Neural cell (in vitro differentiated cells): Measurements from ENCODE around the gene MRPL36. TPM values are rescaled to one million over a fixed set of nuclear protein-coding genes. Genes with fewer than 3 reads are reported as not detected.
"Not testable (repeated sequence)": the region's sequence is repeated elsewhere in the genome, so short reads cannot be mapped to it uniquely, and the experiment has no call there.

Source experiments
- H2AFZ ChIP-seq: fragments of 200-600, 300-800 bp; sonication (generic), shearing (Covaris generic); 2 replicates; pipeline ENCODE4 v1.6.0; 2014; ENCODE audit warnings: low read depth, mild to moderate bottlenecking, antibody characterized with exemption, low read length, moderate library complexity
- H3F3A ChIP-seq: fragments of 200-600 bp; shearing (Covaris generic); 2 replicates; pipeline ENCODE4 v1.6.1; 2016; ENCODE audit warnings: mild to moderate bottlenecking, moderate library complexity, mixed read lengths, antibody characterized with exemption, low read length; ENCODE audit not compliant: insufficient read depth, poor library complexity, severe bottlenecking
- H3K27ac ChIP-seq: fragments of 200-600, 300-800 bp; sonication (generic), shearing (Covaris generic); 2 replicates; pipeline ENCODE4 v1.5.1; 2014; ENCODE audit warnings: mild to moderate bottlenecking, low read length, moderate library complexity
- H3K27me3 ChIP-seq: fragments of 300-800, 200-600 bp; sonication (generic), shearing (Covaris generic); 2 replicates; pipeline ENCODE4 v1.6.0; 2014; ENCODE audit warnings: mild to moderate bottlenecking, low read depth, low read length, moderate library complexity; ENCODE audit not compliant: insufficient read depth
- H3K36me3 ChIP-seq: fragments of 300-800, 200-600 bp; sonication (generic), shearing (Covaris generic); 2 replicates; pipeline ENCODE4 v1.5.1; 2014; ENCODE audit warnings: mild to moderate bottlenecking, antibody characterized with exemption, low read length, moderate library complexity; ENCODE audit not compliant: insufficient read depth
- H3K4me2 ChIP-seq: fragments of 300-800, 200-600 bp; sonication (generic), shearing (Covaris generic); 2 replicates; pipeline ENCODE4 v1.6.0; 2014; ENCODE audit warnings: mild to moderate bottlenecking, low read length
- H3K4me3 ChIP-seq: fragments of 300-800, 200-600 bp; sonication (generic), shearing (Covaris generic); 2 replicates; pipeline ENCODE4 v1.5.1; 2014; ENCODE audit warnings: mild to moderate bottlenecking, low read length, moderate library complexity
- H3K79me2 ChIP-seq: fragments of 200-600 bp; shearing (Covaris generic); replicated peaks from 2 replicates; pipeline ENCODE4 v1.6.0; 2014; ENCODE audit warnings: mild to moderate bottlenecking, low read length, moderate library complexity; ENCODE audit not compliant: insufficient read depth
- H3K9ac ChIP-seq: fragments of 300-800, 200-600 bp; sonication (generic), shearing (Covaris generic); 2 replicates; pipeline ENCODE4 v1.6.1; 2016; ENCODE audit warnings: mild to moderate bottlenecking, low read length, mixed read lengths
- H3K9me2 ChIP-seq: fragments of 200-600 bp; shearing (Covaris generic); 2 replicates; pipeline ENCODE4 v1.6.1; 2016; ENCODE audit warnings: mild to moderate bottlenecking, low read length, mixed read lengths; ENCODE audit not compliant: insufficient read depth
- H3K9me3 ChIP-seq: fragments of 200-600, 300-800 bp; sonication (generic), shearing (Covaris generic); 2 replicates; pipeline ENCODE4 v1.6.1; 2016; ENCODE audit warnings: mild to moderate bottlenecking, mixed run types, low read length, moderate library complexity, mixed read lengths
- H4K20me1 ChIP-seq: fragments of 200-600 bp; shearing (Covaris generic); 2 replicates; pipeline ENCODE4 v1.6.1; 2016; ENCODE audit warnings: mild to moderate bottlenecking, mixed run types; ENCODE audit not compliant: insufficient read depth
- EP300 ChIP-seq: fragments of 450-650 bp; conservative IDR thresholded peaks from 2 replicates; pipeline ENCODE4 v1.6.1; 2014; ENCODE audit warnings: antibody characterized with exemption, mild to moderate bottlenecking, moderate library complexity; ENCODE audit not compliant: poor library complexity, severe bottlenecking
- EZH2 ChIP-seq: fragments of 200-600, 300-800 bp; shearing (Covaris generic), sonication (generic); IDR thresholded peaks from 2 replicates; pipeline ENCODE4 v1.6.1; 2014; ENCODE audit warnings: antibody characterized with exemption, low read length, borderline replicate concordance, mild to moderate bottlenecking; ENCODE audit not compliant: insufficient read depth, poor library complexity, severe bottlenecking
- MXI1 ChIP-seq: fragments of 450-650 bp; conservative IDR thresholded peaks from 2 replicates; pipeline ENCODE4 v1.6.1; 2014; ENCODE audit warnings: antibody characterized with exemption, mild to moderate bottlenecking; ENCODE audit not compliant: poor library complexity, severe bottlenecking
- POLR2AphosphoS5 ChIP-seq: IDR thresholded peaks from 2 replicates; pipeline ENCODE4 v1.6.1; 2012
- RAD21 ChIP-seq: fragments of 450-650 bp; conservative IDR thresholded peaks from 2 replicates; pipeline ENCODE4 v1.6.1; 2014; ENCODE audit warnings: antibody characterized with exemption, mild to moderate bottlenecking, moderate library complexity
- SMC3 ChIP-seq: fragments of 450-650 bp; conservative IDR thresholded peaks from 2 replicates; pipeline ENCODE4 v1.6.1; 2014; ENCODE audit warnings: antibody characterized with exemption, mild to moderate bottlenecking, moderate library complexity; ENCODE audit not compliant: poor library complexity
- TAF1 ChIP-seq: IDR thresholded peaks from 2 replicates; pipeline ENCODE4 v1.6.1; 2012; ENCODE audit warnings: low read depth
- polyA plus RNA-seq: library from polyadenylated mRNA; depleted of rRNA; stranded (reverse); fragments of >200 nt; gene quantifications from 2 replicates; pipeline ENCODE4 v1.2.3, GENCODE V29; 2014
- TF ChIP-seq, protein P1 (sequence below): IDR thresholded peaks from 2 replicates; pipeline ENCODE4 v1.6.1; 2012; ENCODE audit warnings: borderline replicate concordance
- TF ChIP-seq, protein P2 (sequence below): fragments of 450-650 bp; IDR thresholded peaks from 2 replicates; pipeline ENCODE4 v1.5.1; 2014; ENCODE audit warnings: antibody characterized with exemption, mild to moderate bottlenecking, moderate library complexity; ENCODE audit not compliant: poor library complexity, severe bottlenecking

Gene MRPL36
- polyA plus RNA-seq, 1 donor from 2014 or later = 51.9 TPM

DNA sequence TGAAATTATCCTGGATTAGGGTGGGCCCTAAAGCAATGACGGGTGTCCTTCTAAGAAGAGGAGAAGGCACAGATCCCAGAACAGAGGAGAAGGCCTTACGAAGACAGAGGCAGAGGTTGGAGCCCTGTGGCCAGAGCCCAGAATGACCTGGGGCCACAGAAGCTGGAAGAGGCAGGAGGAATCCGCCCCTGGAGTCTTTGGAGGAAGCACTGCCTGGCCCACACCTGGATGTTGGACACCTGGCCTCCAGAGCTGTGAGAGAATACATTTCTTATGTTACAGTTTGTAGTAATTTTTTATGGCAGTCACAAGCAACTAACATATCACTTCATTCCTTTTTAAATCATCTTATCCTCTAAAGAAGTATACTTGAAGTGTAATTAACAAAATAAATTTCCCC is 8.5 kb downstream of the MRPL36 start:
- TF ChIP-seq TAF1 = no peak
- no peak for TF ChIP-seq POLR2AphosphoS5
- no peak for TF ChIP-seq RAD21
- TF ChIP-seq, protein P1, sequence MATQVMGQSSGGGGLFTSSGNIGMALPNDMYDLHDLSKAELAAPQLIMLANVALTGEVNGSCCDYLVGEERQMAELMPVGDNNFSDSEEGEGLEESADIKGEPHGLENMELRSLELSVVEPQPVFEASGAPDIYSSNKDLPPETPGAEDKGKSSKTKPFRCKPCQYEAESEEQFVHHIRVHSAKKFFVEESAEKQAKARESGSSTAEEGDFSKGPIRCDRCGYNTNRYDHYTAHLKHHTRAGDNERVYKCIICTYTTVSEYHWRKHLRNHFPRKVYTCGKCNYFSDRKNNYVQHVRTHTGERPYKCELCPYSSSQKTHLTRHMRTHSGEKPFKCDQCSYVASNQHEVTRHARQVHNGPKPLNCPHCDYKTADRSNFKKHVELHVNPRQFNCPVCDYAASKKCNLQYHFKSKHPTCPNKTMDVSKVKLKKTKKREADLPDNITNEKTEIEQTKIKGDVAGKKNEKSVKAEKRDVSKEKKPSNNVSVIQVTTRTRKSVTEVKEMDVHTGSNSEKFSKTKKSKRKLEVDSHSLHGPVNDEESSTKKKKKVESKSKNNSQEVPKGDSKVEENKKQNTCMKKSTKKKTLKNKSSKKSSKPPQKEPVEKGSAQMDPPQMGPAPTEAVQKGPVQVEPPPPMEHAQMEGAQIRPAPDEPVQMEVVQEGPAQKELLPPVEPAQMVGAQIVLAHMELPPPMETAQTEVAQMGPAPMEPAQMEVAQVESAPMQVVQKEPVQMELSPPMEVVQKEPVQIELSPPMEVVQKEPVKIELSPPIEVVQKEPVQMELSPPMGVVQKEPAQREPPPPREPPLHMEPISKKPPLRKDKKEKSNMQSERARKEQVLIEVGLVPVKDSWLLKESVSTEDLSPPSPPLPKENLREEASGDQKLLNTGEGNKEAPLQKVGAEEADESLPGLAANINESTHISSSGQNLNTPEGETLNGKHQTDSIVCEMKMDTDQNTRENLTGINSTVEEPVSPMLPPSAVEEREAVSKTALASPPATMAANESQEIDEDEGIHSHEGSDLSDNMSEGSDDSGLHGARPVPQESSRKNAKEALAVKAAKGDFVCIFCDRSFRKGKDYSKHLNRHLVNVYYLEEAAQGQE = no peak
- no peak for TF ChIP-seq SMC3
- Histone ChIP-seq H3K9me2 (no peaks in the 10 kb centered on the region), H3K4me2 (no peak overlapping the region), H3K9ac (no peak overlapping the region), H3F3A (no peaks in the 10 kb centered on the region), H3K9me3 (no peaks in the 10 kb centered on the region), H3K27me3 (no peaks in the 10 kb centered on the region), H4K20me1 (no peaks in the 10 kb centered on the region), H3K79me2 (no peaks in the 10 kb centered on the region), H3K4me3 (no peak overlapping the region), H2AFZ (no peak overlapping the region), H3K27ac (no peak overlapping the region), H3K36me3 (no peaks in the 10 kb centered on the region)

DNA sequence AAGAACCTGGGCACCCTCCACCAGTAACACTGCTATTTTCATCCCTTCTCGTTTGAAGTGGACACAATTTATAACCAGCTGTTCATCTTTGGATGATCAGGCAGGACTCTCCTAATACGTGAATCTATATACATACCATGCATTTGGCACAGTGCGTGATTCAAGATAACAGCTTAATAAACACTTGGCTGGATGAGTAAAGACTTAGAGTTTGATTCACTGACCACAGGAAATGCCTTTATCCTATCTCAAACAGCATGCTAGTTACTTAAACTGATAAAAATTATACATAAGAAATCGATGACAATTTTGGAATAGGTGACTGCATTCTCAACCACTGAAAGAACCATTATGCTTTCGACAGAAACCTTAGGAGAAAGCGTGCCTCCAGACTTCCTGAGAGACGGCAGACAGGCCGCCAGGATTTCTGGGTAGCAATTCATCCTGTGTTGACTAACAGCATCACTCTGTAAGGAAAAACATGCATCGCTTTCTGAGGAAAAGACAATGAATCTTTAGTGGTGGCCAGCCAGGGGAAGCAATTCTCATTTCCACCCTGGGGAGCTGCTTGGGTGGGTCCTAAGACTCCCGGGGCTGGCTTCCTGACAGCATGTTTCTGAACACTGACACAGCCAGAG is 9.7 kb downstream of the MRPL36 start:
- no peaks in the 10 kb centered on the region for H3F3A ChIP-seq
- peak overlapping the region; percentile 37 for H2AFZ ChIP-seq
- H3K27ac ChIP-seq = peak overlapping the region; percentile 3
- H3K4me3 ChIP-seq = peak overlapping the region; percentile 8
- H3K9me3 ChIP-seq = no peaks in the 10 kb centered on the region
- no peaks in the 10 kb centered on the region for H3K79me2 ChIP-seq
- no peaks in the 10 kb centered on the region for H3K9me2 ChIP-seq
- no peaks in the 10 kb centered on the region for H3K36me3 ChIP-seq
- no peaks in the 10 kb centered on the region for H4K20me1 ChIP-seq
- no peaks in the 10 kb centered on the region for H3K27me3 ChIP-seq
- H3K4me2 ChIP-seq = no peak overlapping the region
- TF ChIP-seq, protein P2, sequence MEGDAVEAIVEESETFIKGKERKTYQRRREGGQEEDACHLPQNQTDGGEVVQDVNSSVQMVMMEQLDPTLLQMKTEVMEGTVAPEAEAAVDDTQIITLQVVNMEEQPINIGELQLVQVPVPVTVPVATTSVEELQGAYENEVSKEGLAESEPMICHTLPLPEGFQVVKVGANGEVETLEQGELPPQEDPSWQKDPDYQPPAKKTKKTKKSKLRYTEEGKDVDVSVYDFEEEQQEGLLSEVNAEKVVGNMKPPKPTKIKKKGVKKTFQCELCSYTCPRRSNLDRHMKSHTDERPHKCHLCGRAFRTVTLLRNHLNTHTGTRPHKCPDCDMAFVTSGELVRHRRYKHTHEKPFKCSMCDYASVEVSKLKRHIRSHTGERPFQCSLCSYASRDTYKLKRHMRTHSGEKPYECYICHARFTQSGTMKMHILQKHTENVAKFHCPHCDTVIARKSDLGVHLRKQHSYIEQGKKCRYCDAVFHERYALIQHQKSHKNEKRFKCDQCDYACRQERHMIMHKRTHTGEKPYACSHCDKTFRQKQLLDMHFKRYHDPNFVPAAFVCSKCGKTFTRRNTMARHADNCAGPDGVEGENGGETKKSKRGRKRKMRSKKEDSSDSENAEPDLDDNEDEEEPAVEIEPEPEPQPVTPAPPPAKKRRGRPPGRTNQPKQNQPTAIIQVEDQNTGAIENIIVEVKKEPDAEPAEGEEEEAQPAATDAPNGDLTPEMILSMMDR = no peak
- no peak for TF ChIP-seq EZH2
- no peak for TF ChIP-seq SMC3
- TF ChIP-seq RAD21 = no peak
- no peak for TF ChIP-seq MXI1
- TF ChIP-seq, protein P1 = no peak
- TF ChIP-seq POLR2AphosphoS5 = no peak
- TF ChIP-seq TAF1 = no peak
- no peak for TF ChIP-seq EP300
- peak overlapping the region; percentile 27 for H3K9ac ChIP-seq

DNA sequence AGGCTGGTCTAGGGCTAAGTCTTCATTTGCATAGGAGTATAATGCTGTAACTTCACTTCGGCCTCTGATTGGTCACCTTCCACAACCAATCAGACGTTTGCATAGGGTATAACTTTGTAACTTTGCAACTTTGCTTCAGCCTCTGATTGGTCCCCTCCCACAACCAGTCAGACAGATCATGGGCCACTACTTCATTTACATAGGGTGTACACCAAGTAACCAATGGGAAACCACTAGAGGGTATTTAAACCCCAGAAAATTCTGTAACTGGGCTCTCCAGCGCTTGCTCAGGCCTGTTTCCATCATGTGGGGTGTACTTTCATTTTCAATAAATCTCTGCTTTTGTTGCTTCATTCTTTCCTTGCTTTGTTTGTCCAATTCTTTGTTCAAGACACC is 10.2 kb downstream of the MRPL36 start:
- not testable (repeated sequence) for H2AFZ ChIP-seq, H3K27me3 ChIP-seq, H3K4me3 ChIP-seq, H3K4me2 ChIP-seq, H3K9me2 ChIP-seq, H3K27ac ChIP-seq, H3K79me2 ChIP-seq, H3F3A ChIP-seq, H3K9me3 ChIP-seq, H3K36me3 ChIP-seq, H4K20me1 ChIP-seq, H3K9ac ChIP-seq
